ENCODE results near the gene OR2T4. TPM values are rescaled to one million over a fixed set of nuclear protein-coding genes. Genes with fewer than 3 reads are reported as not detected.
A peak's percentile ranks its signal among the peaks of the same experiment; 100 is the strongest.

OR2T4 gene
- total RNA-seq, 2 experiments from 2014 or later = not detected

GRCh38 chr1:248404024-248404423 lies 42.6 kb downstream of the OR2T4 start:
- ChIA-PET CTCF (ENCODE audit: unreplicated experiment) (no interaction called here), POLR2A (no interaction called here)
- Histone ChIP-seq H3K27ac (ENCODE audit: low read depth, low read length, poor library complexity, severe bottlenecking) (no peak overlapping the region), H3K4me2 (ENCODE audit: low read length) (no peak overlapping the region), H2AFZ (ENCODE audit: low read length) (no peak overlapping the region), H3K4me3 (ENCODE audit: low read depth, low read length, poor library complexity, severe bottlenecking) (no peak overlapping the region), H3K36me3 (ENCODE audit: insufficient read depth, low read length) (no peaks in the 10 kb centered on the region), H3K9me2 (ENCODE audit: insufficient read depth, low read length) (no peaks in the 10 kb centered on the region), H3K4me1 (ENCODE audit: insufficient read depth, low read length, poor library complexity, severe bottlenecking) (no peaks in the 10 kb centered on the region), H4K20me1 (ENCODE audit: insufficient read depth, low read length) (no peaks in the 10 kb centered on the region), H3K79me2 (ENCODE audit: insufficient read depth, low read depth, low read length) (no peaks in the 10 kb centered on the region), H3K9me3 (ENCODE audit: low read length) (no peaks in the 10 kb centered on the region)
- intact Hi-C loops (cut with micrococcal nuclease; ENCODE audit: unreplicated experiment) = no loop called here
- BruUV-seq (replicated peaks) = no TSS peak
- no peak for TF ChIP-seq EZH2phosphoT487 (IDR thresholded peaks at IDR 0.05; ENCODE audit: borderline replicate concordance, low read depth, low read length)
- TF ChIP-seq CTCF (conservative IDR thresholded peaks at IDR 0.05; ENCODE audit: low read length) = peak; percentile 64
- no peak for DNase-seq (ENCODE audit: low spot score)

GRCh38 chr1:248406721-248407692 lies 45.5 kb downstream of the OR2T4 start:
- Histone ChIP-seq H3K79me2 (ENCODE audit: insufficient read depth, low read depth, low read length) (no peaks in the 10 kb centered on the region), H4K20me1 (ENCODE audit: insufficient read depth, low read length) (no peaks in the 10 kb centered on the region), H3K36me3 (ENCODE audit: insufficient read depth, low read length) (no peaks in the 10 kb centered on the region), H2AFZ (ENCODE audit: low read length) (no peak overlapping the region), H3K9me3 (ENCODE audit: low read length) (no peaks in the 10 kb centered on the region), H3K4me1 (ENCODE audit: insufficient read depth, low read length, poor library complexity, severe bottlenecking) (no peaks in the 10 kb centered on the region), H3K4me3 (ENCODE audit: low read depth, low read length, poor library complexity, severe bottlenecking) (no peak overlapping the region), H3K9me2 (ENCODE audit: insufficient read depth, low read length) (no peaks in the 10 kb centered on the region), H3K27ac (ENCODE audit: low read depth, low read length, poor library complexity, severe bottlenecking) (no peak overlapping the region), H3K4me2 (ENCODE audit: low read length) (no peak overlapping the region)
- ChIA-PET POLR2A (interaction anchor here (0.6 kb wide), 1 partner anchor 942 kb away, joined by 7 read pairs; no protein-coding TSS in a partner anchor), CTCF (ENCODE audit: unreplicated experiment) (no interaction called here)
- DNase-seq (ENCODE audit: low spot score) = no peak
- no TSS peak for BruUV-seq (replicated peaks)
- intact Hi-C loops (cut with micrococcal nuclease; ENCODE audit: unreplicated experiment) = no loop called here
- TF ChIP-seq EZH2phosphoT487 (IDR thresholded peaks at IDR 0.05; ENCODE audit: borderline replicate concordance, low read depth, low read length) = no peak
- TF ChIP-seq CTCF (conservative IDR thresholded peaks at IDR 0.05; ENCODE audit: low read length) = no peak

Other genes with a start within 250 kb of the OR2T4 start
- gene OR2M5, start 216.5 kb upstream of the OR2T4 start, total RNA-seq (2014; rRNA removed; shearing (Covaris generic)) = not detected in 2 replicates
- gene OR2M5, start 216.5 kb upstream of the OR2T4 start, total RNA-seq (2022) = not detected in 2 replicates
- not detected in 2 replicates for gene OR2M2, start 186.8 kb upstream of the OR2T4 start, total RNA-seq (2014; rRNA removed; shearing (Covaris generic))
- gene OR2M2, start 186.8 kb upstream of the OR2T4 start, total RNA-seq (2022) = not detected in 2 replicates
- gene OR2M3, start 164.4 kb upstream of the OR2T4 start, total RNA-seq (2014; rRNA removed; shearing (Covaris generic)) = not detected in 2 replicates
- gene OR2M3, start 164.4 kb upstream of the OR2T4 start, total RNA-seq (2022) = not detected in 2 replicates
- not detected in 2 replicates for gene OR2M4, start 130.2 kb upstream of the OR2T4 start, total RNA-seq (2014; rRNA removed; shearing (Covaris generic))
- not detected in 2 replicates for gene OR2M4, start 130.2 kb upstream of the OR2T4 start, total RNA-seq (2022)
- gene OR2T33, start 83.7 kb upstream of the OR2T4 start, total RNA-seq (2014; rRNA removed; shearing (Covaris generic)) = not detected in 2 replicates
- not detected in 2 replicates for gene OR2T33, start 83.7 kb upstream of the OR2T4 start, total RNA-seq (2022)
- gene OR2T12, start 58.2 kb upstream of the OR2T4 start, total RNA-seq (2014; rRNA removed; shearing (Covaris generic)) = not detected in 2 replicates
- gene OR2T12, start 58.2 kb upstream of the OR2T4 start, total RNA-seq (2022) = not detected in 2 replicates
- not detected in 2 replicates for gene OR2M7, start 37.1 kb upstream of the OR2T4 start, total RNA-seq (2014; rRNA removed; shearing (Covaris generic))
- not detected in 2 replicates for gene OR2M7, start 37.1 kb upstream of the OR2T4 start, total RNA-seq (2022)
- gene OR14C36, start 12.9 kb upstream of the OR2T4 start, total RNA-seq (2014; rRNA removed; shearing (Covaris generic)) = not detected in 2 replicates
- not detected in 2 replicates for gene OR14C36, start 12.9 kb upstream of the OR2T4 start, total RNA-seq (2022)
- gene OR2T6, start 14.1 kb downstream of the OR2T4 start, total RNA-seq (2014; rRNA removed; shearing (Covaris generic)) = not detected in 2 replicates
- not detected in 2 replicates for gene OR2T6, start 14.1 kb downstream of the OR2T4 start, total RNA-seq (2022)
- not detected in 2 replicates for gene OR2T1, start 41.4 kb downstream of the OR2T4 start, total RNA-seq (2014; rRNA removed; shearing (Covaris generic))
- not detected in 2 replicates for gene OR2T1, start 41.4 kb downstream of the OR2T4 start, total RNA-seq (2022)
- not detected in 2 replicates for gene OR2T2, start 84.0 kb downstream of the OR2T4 start, total RNA-seq (2014; rRNA removed; shearing (Covaris generic))
- not detected in 2 replicates for gene OR2T2, start 84.0 kb downstream of the OR2T4 start, total RNA-seq (2022)
- gene OR2T3, start 111.7 kb downstream of the OR2T4 start, total RNA-seq (2014; rRNA removed; shearing (Covaris generic)) = not detected in 2 replicates
- gene OR2T3, start 111.7 kb downstream of the OR2T4 start, total RNA-seq (2022) = not detected in 2 replicates
- gene OR2T5, start 126.9 kb downstream of the OR2T4 start, total RNA-seq (2014; rRNA removed; shearing (Covaris generic)) = not detected in 2 replicates
- not detected in 2 replicates for gene OR2T5, start 126.9 kb downstream of the OR2T4 start, total RNA-seq (2022)
- not detected in 2 replicates for gene OR2G6, start 146.4 kb downstream of the OR2T4 start, total RNA-seq (2014; rRNA removed; shearing (Covaris generic))
- gene OR2G6, start 146.4 kb downstream of the OR2T4 start, total RNA-seq (2022) = not detected in 2 replicates
- not detected in 2 replicates for gene OR2T29, start 201.1 kb downstream of the OR2T4 start, total RNA-seq (2014; rRNA removed; shearing (Covaris generic))
- not detected in 2 replicates for gene OR2T29, start 201.1 kb downstream of the OR2T4 start, total RNA-seq (2022)
- gene OR2T34, start 213.1 kb downstream of the OR2T4 start, total RNA-seq (2014; rRNA removed; shearing (Covaris generic)) = not detected in 2 replicates
- gene OR2T34, start 213.1 kb downstream of the OR2T4 start, total RNA-seq (2022) = not detected in 2 replicates
- not detected in 2 replicates for gene OR2T10, start 236.0 kb downstream of the OR2T4 start, total RNA-seq (2014; rRNA removed; shearing (Covaris generic))
- gene OR2T10, start 236.0 kb downstream of the OR2T4 start, total RNA-seq (2022) = not detected in 2 replicates

All from OCI-LY7 (cell line).